ENCODE data around the gene TBC1D14.
"Not testable (repeated sequence)": the region's sequence is repeated elsewhere in the genome, so short reads cannot be mapped to it uniquely, and the experiment has no call there.

TBC1D14 gene

DNA sequence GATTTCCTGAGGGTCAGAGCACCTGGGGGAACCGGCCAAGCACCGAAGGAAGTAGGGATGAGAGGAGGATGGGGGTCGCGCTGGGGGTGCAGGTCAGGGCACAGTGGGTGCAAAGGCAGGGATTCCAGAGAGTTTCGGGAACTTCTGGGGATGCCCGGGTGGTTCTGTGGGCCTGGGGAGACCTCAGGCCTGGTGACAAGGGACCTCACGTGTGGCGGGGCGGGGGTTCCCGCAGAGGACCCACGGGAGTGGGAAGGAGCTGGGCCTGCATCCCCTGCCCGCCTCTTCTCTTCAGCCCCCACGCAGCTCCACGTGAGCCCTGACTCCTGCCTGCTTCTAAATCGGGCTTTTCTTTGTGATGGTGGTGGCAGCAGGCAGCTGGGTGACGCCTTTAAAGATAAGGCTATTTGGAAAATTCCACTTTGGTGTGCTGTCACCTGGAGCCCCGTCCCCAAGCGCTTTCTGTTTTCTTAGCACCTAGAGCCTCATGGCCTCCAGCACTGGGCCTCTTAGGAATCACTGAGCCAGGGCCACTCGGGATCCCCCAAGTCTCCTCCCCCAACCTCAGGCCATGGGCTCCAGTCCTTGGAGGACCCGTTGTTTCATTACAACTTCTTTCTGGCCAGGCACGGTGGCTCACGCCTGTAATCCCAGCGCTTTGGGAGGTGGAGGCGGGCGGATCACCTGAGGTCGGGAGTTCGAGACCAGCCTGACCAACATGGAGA is 7.1 kb upstream of the TBC1D14 start:
- no peaks in the 10 kb centered on the region for H3K79me2 ChIP-seq (ENCODE audit: insufficient read depth, low read length)
- H3K9me3 ChIP-seq (ENCODE audit: insufficient read depth, low read length), result no peaks in the 10 kb centered on the region
- H4K20me1 ChIP-seq (ENCODE audit: low read depth, low read length), result no peaks in the 10 kb centered on the region
- no peaks in the 10 kb centered on the region for H3K27me3 ChIP-seq (ENCODE audit: low read length)
- H3F3A ChIP-seq (ENCODE audit: insufficient read depth), result no peaks in the 10 kb centered on the region
- H3K4me3 ChIP-seq (ENCODE audit: insufficient read depth, low read length, poor library complexity, severe bottlenecking), result no peak overlapping the region
- no peaks in the 10 kb centered on the region for H3K36me3 ChIP-seq (ENCODE audit: low read length)
- H3K27ac ChIP-seq (ENCODE audit: low read depth, low read length), result no peak overlapping the region
- no peak overlapping the region for H3K9ac ChIP-seq (ENCODE audit: low read length)
- H2AFZ ChIP-seq (ENCODE audit: low read depth, low read length, severe bottlenecking), result no peak overlapping the region
- H3K9me2 ChIP-seq (replicated peaks; ENCODE audit: insufficient read depth, low read length), result no peaks in the 10 kb centered on the region
- no peak overlapping the region for H3K4me2 ChIP-seq (ENCODE audit: low read depth, low read length, poor library complexity, severe bottlenecking)
- TF ChIP-seq, protein P1, sequence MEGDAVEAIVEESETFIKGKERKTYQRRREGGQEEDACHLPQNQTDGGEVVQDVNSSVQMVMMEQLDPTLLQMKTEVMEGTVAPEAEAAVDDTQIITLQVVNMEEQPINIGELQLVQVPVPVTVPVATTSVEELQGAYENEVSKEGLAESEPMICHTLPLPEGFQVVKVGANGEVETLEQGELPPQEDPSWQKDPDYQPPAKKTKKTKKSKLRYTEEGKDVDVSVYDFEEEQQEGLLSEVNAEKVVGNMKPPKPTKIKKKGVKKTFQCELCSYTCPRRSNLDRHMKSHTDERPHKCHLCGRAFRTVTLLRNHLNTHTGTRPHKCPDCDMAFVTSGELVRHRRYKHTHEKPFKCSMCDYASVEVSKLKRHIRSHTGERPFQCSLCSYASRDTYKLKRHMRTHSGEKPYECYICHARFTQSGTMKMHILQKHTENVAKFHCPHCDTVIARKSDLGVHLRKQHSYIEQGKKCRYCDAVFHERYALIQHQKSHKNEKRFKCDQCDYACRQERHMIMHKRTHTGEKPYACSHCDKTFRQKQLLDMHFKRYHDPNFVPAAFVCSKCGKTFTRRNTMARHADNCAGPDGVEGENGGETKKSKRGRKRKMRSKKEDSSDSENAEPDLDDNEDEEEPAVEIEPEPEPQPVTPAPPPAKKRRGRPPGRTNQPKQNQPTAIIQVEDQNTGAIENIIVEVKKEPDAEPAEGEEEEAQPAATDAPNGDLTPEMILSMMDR (IDR thresholded peaks at IDR 0.05; ENCODE audit: insufficient read depth, low read length, poor library complexity, severe bottlenecking), result no peak
- TF ChIP-seq EZH2phosphoT487 (conservative IDR thresholded peaks at IDR 0.05; ENCODE audit: low read length), result no peak

DNA sequence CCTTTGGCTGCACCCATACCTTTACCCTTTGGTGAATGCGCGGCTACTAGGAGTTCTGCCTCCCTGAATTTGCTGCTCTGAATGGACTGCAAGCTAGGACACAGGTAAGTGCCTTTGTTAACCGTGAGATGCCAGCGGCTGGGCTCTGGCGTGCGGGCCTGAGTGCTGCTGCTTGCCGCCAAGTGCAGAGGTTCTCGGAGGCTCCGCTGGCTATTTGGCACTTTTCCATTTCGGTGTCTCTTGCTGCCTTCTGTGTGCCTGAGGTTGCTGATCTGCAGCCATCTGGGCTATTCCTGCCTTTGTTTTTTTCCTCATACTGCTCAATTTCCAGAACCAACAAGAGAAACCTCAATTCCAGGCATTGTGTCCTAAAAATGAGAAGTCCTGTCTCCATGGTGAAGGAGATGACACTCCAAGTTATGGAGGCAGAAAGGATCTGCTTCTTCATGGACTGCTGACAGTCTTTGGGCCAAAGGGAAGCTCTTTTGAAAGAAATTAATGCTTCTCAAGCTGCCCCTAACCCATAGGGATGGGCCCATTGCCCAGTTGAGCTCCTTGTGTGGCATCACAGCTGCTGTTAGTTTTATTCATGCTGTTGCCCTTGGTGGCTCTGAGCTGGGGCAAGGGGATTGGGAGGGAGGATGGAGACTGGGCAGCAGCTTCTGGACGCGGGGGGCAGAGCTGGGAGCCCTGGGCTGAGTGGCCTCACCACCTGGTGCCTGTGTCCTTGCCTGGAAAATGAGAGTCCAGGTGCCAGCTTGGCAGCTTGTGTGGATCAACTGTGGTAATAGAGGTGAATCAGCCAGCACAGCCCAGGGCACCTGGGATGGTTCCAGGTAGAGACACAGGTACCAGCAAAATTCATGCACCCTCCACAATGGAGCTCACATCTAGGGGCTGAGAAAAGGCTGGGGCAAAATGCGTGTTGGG is 3.8 kb upstream of the TBC1D14 start:
- H3K79me2 ChIP-seq (ENCODE audit: insufficient read depth, low read length), result no peaks in the 10 kb centered on the region
- H3K9me3 ChIP-seq (ENCODE audit: insufficient read depth, low read length), result no peaks in the 10 kb centered on the region
- no peaks in the 10 kb centered on the region for H3F3A ChIP-seq (ENCODE audit: insufficient read depth)
- no peaks in the 10 kb centered on the region for H4K20me1 ChIP-seq (ENCODE audit: low read depth, low read length)
- H3K4me3 ChIP-seq (ENCODE audit: insufficient read depth, low read length, poor library complexity, severe bottlenecking), result no peak overlapping the region
- no peak overlapping the region for H3K9ac ChIP-seq (ENCODE audit: low read length)
- no peaks in the 10 kb centered on the region for H3K36me3 ChIP-seq (ENCODE audit: low read length)
- no peaks in the 10 kb centered on the region; the same call in 1 of the 2 replicates for H3K27me3 ChIP-seq (ENCODE audit: low read length)
- H3K4me2 ChIP-seq (ENCODE audit: low read depth, low read length, poor library complexity, severe bottlenecking), result no peak overlapping the region
- TF ChIP-seq, protein P1 (IDR thresholded peaks at IDR 0.05; ENCODE audit: insufficient read depth, low read length, poor library complexity, severe bottlenecking), result no peak
- no peak for TF ChIP-seq EZH2phosphoT487 (conservative IDR thresholded peaks at IDR 0.05; ENCODE audit: low read length)
- H3K9me2 ChIP-seq (replicated peaks; ENCODE audit: insufficient read depth, low read length), result no peaks in the 10 kb centered on the region
- H2AFZ ChIP-seq (ENCODE audit: low read depth, low read length, severe bottlenecking), result no peak overlapping the region
- no peak overlapping the region for H3K27ac ChIP-seq (ENCODE audit: low read depth, low read length)

DNA sequence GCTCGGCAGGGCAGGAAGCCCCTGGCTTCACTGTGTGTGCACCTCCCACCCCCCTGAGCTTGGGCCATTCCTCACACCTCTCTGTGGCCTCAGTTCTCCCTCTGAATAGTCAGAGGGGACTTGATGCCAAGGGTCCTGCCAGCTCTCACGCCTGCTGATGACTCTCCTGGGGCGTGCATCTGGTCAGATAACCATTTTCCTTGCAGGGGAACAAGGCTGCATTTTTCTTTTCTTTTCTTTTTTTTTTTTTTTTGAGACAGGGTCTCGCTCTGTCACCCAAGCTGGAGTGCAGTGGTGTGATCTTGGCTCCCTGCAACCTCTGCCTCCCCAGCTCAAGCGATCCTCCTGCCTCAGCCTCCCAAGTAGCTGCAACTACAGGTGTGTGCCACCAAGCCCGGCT is 3.1 kb upstream of the TBC1D14 start:
- H2AFZ ChIP-seq (ENCODE audit: low read depth, low read length, severe bottlenecking); H3K27me3 ChIP-seq (ENCODE audit: low read length); H3K9ac ChIP-seq (ENCODE audit: low read length); H3K27ac ChIP-seq (ENCODE audit: low read depth, low read length); H4K20me1 ChIP-seq (ENCODE audit: low read depth, low read length); H3K36me3 ChIP-seq (ENCODE audit: low read length); H3K9me3 ChIP-seq (ENCODE audit: insufficient read depth, low read length); H3F3A ChIP-seq (ENCODE audit: insufficient read depth); H3K9me2 ChIP-seq (replicated peaks; ENCODE audit: insufficient read depth, low read length); H3K79me2 ChIP-seq (ENCODE audit: insufficient read depth, low read length); H3K4me2 ChIP-seq (ENCODE audit: low read depth, low read length, poor library complexity, severe bottlenecking); H3K4me3 ChIP-seq (ENCODE audit: insufficient read depth, low read length, poor library complexity, severe bottlenecking): not testable (repeated sequence)

Data from SU-DHL-6 (cell line).